HUDEP-2 (cell line): ENCODE data around the gene FAM72A.
"Not testable (repeated sequence)": the region's sequence is repeated elsewhere in the genome, so short reads cannot be mapped to it uniquely, and the experiment has no call there.

Experiments used
- DNase-seq, 76 experiments: peaks; one replicate each; lab custom pipeline; 2025; ENCODE audit not compliant: unreplicated experiment in 76 of 76; lab: John Stamatoyannopoulos, UW

FAM72A gene

DNA sequence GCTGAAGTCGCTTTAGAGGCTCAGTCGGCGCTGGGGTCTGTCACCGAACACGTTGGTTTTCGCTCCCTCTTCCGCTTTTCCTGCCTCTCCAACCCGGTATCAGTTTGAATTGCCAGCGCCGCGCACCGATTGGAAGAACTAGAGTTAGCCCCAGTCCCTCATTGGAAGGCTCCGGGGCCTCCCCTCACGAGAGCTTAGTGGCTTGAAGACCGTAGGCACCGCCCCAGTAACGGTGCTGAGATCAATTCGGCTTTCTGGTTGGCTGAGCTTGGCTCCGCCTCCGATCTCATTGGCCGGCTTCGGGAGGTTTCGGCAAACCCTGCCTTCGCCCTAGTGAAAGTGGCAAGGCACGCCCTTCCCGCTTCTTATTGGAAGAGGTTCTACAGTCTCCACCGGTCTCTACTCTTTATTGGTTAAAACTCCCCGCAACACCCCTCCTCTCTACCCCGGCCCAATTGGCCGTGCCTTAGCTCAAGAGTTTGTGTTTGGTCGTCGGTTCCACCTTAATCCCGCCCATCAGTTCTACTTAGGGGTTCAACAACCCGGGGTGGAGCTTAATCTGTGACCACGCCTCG is at the start of gene FAM72A:
FAM72A (minus strand) TSS at position 51 of the 575 bp plus-strand sequence. CDS start 814 bp downstream, outside the sequence.
- DNase-seq = peak in 75 of 76 experiments; percentile 28 to 99 (median 97)

GRCh38 chr1:206250953-206251681 is 48.5 kb upstream of the FAM72A start:
- not testable (repeated sequence) for DNase-seq

GRCh38 chr1:206246129-206246886 is 43.7 kb upstream of the FAM72A start:
- not testable (repeated sequence) for DNase-seq

GRCh38 chr1:206245479-206245878 is 42.8 kb upstream of the FAM72A start:
- not testable (repeated sequence) for DNase-seq

GRCh38 chr1:206243335-206243734 is 40.7 kb upstream of the FAM72A start:
- DNase-seq = not testable (repeated sequence)

GRCh38 chr1:206240288-206240687 is 37.6 kb upstream of the FAM72A start:
- not testable (repeated sequence) for DNase-seq

DNA sequence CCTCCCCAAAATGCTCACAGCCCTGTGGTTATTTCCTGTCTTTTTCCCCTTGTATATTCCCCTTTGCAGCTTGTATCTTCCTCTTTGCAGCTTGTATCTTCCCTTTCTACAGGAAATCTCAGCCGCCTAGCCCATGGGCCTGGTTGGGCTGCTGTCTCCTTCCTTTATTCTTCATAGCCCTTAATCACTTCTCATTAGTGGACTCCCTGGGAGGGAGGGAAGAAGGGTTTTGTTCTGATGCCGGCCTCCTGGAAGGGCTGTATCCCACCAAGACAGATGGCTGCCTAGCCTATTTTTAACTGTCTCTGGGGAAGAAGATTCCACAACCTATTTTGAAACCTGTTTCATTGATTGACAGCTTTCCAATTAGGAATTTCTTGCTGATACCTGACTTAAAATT is 32.6 kb upstream of the FAM72A start:
- DNase-seq = not testable (repeated sequence)

DNA sequence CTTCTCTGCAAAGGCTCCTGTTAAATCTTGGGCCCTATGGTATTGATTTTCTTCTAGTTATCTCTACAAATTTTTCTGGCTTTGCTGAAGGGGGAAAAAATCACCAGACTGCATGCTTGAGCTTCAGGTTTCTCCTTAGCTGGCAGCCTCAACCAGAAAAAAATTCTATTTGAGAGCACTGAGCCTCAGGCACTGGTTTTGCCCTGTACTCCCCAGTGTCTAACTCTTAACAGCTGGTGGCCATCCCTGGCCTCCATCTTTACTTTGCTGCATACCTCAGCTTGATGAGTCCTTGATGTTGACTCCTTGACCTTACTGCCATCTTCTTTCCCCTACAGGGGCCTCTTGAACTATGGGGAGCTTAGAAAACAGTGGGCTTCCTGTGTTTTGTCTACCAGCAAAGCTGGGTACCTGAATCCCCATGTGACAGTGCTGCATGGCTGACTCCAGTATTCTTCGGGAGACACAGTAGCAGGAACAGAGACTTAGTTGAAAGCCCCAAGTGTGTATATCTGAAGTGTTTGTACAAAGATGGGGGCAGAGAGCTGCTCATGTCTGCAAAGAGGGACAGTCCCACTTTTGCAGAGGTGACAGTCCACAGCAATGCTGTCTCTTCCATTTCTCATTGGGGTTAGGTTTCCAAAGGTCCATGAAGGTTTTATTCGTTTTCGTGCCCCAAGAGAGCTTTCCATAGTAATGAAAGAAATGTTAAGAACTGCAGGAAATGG is 31.7 kb upstream of the FAM72A start:
- DNase-seq = not testable (repeated sequence)

DNA sequence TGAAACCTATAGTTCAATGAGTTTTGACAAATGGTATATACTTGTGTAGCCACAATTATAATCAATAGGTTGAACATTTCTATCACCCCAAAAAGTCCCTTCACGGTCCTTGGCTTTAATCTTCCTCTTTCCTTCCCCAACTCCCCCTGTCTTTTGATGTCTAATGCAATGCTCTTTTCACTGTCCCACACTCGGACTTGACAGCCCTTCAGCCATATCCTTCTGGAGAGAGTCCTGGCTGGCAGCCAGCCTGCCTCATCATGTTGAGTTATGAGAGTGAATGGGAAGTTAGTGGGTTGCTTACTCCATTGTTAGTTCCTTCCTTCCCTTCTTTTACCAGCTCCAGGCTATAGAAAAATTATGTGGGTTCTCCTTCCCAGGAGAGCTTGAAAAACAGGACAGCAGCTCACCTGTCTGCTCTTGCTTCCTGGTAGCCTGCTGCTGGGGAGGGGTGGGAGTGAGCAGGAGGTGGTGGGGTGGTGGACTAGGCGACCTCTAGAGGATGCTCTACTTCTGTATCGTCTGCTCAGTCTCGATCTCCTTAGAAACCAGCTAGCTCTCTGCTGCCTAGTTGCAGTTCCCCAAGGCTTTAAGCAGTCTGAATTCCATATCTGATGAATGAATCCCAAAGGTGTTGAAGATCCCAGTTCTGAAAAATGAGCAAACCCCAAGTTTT is 30.5 kb upstream of the FAM72A start:
- not testable (repeated sequence) for DNase-seq

DNA sequence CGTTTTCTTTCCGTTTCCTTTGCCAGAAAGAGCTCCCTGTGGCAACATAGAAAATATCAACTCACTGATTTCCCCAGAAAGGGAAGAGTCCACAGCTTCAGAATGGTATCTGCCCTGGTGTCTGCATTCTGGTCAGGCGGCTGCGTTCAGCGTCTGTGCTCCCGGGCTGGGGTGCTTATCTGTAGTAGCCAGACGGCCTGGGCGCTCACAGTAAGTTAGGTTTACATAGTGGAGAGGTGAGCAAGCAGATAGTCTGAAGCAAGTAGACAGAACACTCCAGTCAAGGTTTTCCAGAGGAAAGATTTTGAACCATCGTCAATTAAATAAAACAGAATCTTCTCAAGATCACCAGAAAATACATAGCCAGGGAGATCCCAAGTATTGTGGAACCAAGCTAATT is 29.4 kb upstream of the FAM72A start:
- peak in 69 of 76 experiments; percentile 3 to 75 (median 48) for DNase-seq

DNA sequence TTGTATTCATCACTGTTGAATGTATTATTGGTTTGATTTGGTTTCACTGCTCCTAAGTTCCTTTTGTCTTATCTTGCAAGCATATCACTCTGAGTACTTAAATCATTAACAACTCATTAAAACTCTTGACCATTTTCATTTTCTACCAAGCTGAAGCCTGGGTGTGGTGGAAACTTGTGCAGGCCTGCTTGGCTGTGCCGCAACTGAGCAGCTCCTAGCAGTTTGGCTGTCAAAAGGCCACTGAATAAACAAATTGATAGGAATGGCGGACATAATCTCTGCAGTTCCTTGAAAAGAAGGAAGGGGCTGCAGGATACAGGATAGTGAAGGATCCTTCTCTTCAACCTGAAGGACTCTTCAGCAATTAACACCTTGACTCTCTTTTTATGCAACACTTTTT is 26.6 kb upstream of the FAM72A start:
- DNase-seq = not testable (repeated sequence)

DNA sequence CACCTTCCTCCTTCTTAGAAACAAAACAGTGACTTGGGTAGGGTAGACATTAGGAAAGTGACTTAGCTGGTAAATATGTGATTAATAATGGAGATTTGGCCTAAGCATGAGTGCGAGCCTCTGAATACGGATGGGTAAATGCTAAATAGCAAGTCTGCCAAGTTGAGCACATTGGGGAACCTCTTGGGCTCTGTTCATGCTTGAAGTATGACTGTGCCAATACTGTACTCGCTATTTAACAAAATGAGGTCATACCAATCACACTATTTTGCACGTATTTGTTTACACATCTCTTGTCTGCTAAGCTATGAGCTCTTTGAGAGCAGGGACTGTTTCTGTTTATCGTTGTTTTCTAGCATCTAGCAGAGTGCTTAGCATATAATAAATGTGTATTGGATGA is 24.2 kb upstream of the FAM72A start:
- not testable (repeated sequence) for DNase-seq

DNA sequence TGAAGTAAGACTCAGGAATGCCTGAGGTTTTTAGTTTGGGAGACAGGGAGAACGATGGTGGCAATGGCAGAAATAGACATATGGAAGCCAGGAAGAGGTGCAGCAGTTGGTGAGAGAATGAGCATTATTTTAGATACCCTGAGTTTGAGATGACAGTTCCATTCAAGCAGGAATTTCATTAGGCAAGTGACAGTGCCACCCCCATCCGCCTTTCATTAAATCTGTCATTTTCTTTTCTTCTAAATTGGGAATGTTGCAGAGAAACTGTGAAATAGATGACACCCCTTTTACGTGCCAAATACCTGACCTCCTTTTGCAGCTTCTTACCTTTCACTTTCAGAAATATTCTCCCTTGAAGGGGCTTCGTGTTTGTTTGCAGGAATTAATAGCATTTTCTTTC is 22.7 kb upstream of the FAM72A start:
- not testable (repeated sequence) for DNase-seq

DNA sequence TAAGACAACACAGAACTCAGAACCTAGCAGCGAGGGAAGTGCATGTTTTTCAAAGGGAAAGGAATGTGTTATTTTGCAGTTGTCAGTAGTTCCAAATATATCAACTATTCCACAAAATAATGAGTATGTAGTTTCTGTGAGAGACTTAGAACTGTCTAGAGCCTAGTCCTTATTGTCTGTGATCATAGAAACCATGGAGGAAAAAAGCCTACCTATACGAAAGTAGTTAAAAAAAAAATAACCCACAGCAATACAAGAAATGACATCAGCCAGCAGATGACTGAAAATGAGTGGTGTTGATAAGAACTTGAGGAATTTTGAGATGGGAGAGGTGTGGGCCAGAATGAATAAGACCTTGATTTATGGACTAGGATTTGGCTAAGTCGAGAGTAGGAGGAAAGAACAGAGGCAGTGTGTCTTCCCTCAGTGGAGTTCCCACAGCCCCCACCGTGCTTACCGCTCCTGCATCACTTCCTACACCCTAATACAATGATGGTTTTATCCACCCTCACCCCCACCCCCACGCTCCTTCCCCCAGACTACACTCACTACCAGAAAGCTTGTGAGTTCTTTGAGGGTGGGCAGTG is 21.6 kb upstream of the FAM72A start:
- not testable (repeated sequence) for DNase-seq

GRCh38 chr1:206221585-206221984 is 18.9 kb upstream of the FAM72A start:
- not testable (repeated sequence) for DNase-seq

GRCh38 chr1:206220332-206221000 is 17.8 kb upstream of the FAM72A start:
- not testable (repeated sequence) for DNase-seq

GRCh38 chr1:206219514-206220331 is 17.1 kb upstream of the FAM72A start:
- not testable (repeated sequence) for DNase-seq

GRCh38 chr1:206218765-206219164 is 16.1 kb upstream of the FAM72A start:
- DNase-seq = not testable (repeated sequence)
